ENCODE results near the gene SMAD5. TPM values are rescaled to one million over a fixed set of nuclear protein-coding genes. Genes with fewer than 3 reads are reported as not detected.

SMAD5 gene
- total RNA-seq (2022; extraction: Qiagen RNA extraction) = 13.7 to 42.0 TPM (median 32.7 TPM) in 5 replicates

GRCh38 chr5:136132557-136133221, at the start of gene SMAD5:
Gene SMAD5 (plus strand): TSS chr5:136132845. CDS start chr5:136153761, 20,916 bp downstream.

GRCh38 chr5:136192526-136193321, 60.1 kb downstream of the SMAD5 start, which contains the start of gene SMIM32:
Gene SMIM32 (minus strand): TSS chr5:136193162. CDS start chr5:136192524, 638 bp downstream.

Other genes starting within 250 kb of the SMAD5 start
- gene IL9, start 237.0 kb upstream of the SMAD5 start, total RNA-seq (2022; extraction: Qiagen RNA extraction) = not detected in 5 replicates
- gene LECT2, start 177.9 kb upstream of the SMAD5 start, total RNA-seq (2022; extraction: Qiagen RNA extraction) = not detected in 5 replicates
- gene TGFBI, start 103.9 kb upstream of the SMAD5 start, total RNA-seq (2022; extraction: Qiagen RNA extraction) = 1,374 to 2,017 TPM (median 1,715 TPM) in 5 replicates
- gene SMIM32, start 60.3 kb downstream of the SMAD5 start, total RNA-seq (2022; extraction: Qiagen RNA extraction) = not detected in 5 replicates
- not detected in 5 replicates for gene TRPC7, start 232.7 kb downstream of the SMAD5 start, total RNA-seq (2022; extraction: Qiagen RNA extraction)

All from A549 treated with Mapracorat at 1 μM for 4 hours (cell line).